Neutrophil (primary cell): Measurements from ENCODE around the gene RNU5B-1.
"Not testable (repeated sequence)": the region's sequence is repeated elsewhere in the genome, so short reads cannot be mapped to it uniquely, and the experiment has no call there.

Experiments
- H3K27ac ChIP-seq: fragments of 200-600 bp; sonication (generic); 2 replicates; pipeline ENCODE4 v1.5.1; 2016; ENCODE audit warnings: mild to moderate bottlenecking, moderate library complexity
- H3K27me3 ChIP-seq: fragments of 200-600 bp; sonication (generic); 2 replicates; pipeline ENCODE4 v1.6.0; 2016; ENCODE audit warnings: mild to moderate bottlenecking
- H3K36me3 ChIP-seq: fragments of 200-600 bp; sonication (generic); 2 replicates; pipeline ENCODE4 v1.5.1; 2017
- H3K4me1 ChIP-seq, 2 experiments: fragments of 200-600 bp in 1 of 2; sonication (generic) in 1 of 2; 1 replicate in 1 of 2; 2 replicates in 1 of 2; pipeline versions ENCODE4 v1.5.1 to v1.6.1; 2013 to 2016; ENCODE audit warnings: low read depth in 1 of 2, low read length in 1 of 2, mild to moderate bottlenecking in 1 of 2, moderate library complexity in 1 of 2; ENCODE audit not compliant: control insufficient read depth in 1 of 2, insufficient read depth in 1 of 2
- H3K4me3 ChIP-seq, 2 experiments: fragments of 200-600 bp in 1 of 2; sonication (generic) in 1 of 2; 1 replicate in 1 of 2; 2 replicates in 1 of 2; pipeline ENCODE4 v1.5.1; 2013 to 2016; ENCODE audit warnings: low read depth in 1 of 2, low read length in 1 of 2, mild to moderate bottlenecking in 1 of 2, moderate library complexity in 1 of 2
- H3K9me3 ChIP-seq: fragments of 200-600 bp; sonication (generic); 2 replicates; pipeline ENCODE4 v1.5.1; 2016
- TF ChIP-seq, protein P1 (sequence below): fragments of 200-600 bp; sonication (generic); IDR thresholded peaks from 2 replicates; pipeline ENCODE4 v1.5.1; 2016; ENCODE audit warnings: antibody characterized with exemption

RNU5B-1 gene

DNA sequence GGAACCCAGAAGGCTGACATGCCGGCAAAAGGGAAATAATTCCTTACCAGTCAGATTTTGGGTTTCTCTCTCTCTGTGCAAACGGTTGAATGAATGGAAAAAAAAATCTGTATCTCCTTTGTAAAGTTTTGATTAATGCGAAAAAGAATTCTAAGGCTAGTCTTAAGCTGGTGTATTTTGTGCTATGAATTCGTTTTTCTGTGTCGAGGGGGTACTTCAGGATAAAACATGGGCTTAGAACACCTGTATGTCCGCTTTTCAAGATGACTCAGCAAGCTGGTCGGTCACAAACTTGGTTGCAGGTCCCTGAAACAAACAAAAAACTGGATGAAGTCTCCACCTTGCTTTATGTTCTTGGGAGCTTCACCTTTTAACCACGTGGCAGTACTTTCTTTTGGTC, 44.9 kb downstream of the RNU5B-1 start:
- Histone ChIP-seq H3K36me3 (no peaks in the 10 kb centered on the region), H3K27ac (no peak overlapping the region), H3K9me3 (no peaks in the 10 kb centered on the region), H3K4me3 (no peak overlapping the region), H3K27me3 (peaks cover 87% of the 10 kb centered on the region), H3K4me1 (no peaks in the 10 kb centered on the region)
- TF ChIP-seq, protein P1, sequence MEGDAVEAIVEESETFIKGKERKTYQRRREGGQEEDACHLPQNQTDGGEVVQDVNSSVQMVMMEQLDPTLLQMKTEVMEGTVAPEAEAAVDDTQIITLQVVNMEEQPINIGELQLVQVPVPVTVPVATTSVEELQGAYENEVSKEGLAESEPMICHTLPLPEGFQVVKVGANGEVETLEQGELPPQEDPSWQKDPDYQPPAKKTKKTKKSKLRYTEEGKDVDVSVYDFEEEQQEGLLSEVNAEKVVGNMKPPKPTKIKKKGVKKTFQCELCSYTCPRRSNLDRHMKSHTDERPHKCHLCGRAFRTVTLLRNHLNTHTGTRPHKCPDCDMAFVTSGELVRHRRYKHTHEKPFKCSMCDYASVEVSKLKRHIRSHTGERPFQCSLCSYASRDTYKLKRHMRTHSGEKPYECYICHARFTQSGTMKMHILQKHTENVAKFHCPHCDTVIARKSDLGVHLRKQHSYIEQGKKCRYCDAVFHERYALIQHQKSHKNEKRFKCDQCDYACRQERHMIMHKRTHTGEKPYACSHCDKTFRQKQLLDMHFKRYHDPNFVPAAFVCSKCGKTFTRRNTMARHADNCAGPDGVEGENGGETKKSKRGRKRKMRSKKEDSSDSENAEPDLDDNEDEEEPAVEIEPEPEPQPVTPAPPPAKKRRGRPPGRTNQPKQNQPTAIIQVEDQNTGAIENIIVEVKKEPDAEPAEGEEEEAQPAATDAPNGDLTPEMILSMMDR = no peak

DNA sequence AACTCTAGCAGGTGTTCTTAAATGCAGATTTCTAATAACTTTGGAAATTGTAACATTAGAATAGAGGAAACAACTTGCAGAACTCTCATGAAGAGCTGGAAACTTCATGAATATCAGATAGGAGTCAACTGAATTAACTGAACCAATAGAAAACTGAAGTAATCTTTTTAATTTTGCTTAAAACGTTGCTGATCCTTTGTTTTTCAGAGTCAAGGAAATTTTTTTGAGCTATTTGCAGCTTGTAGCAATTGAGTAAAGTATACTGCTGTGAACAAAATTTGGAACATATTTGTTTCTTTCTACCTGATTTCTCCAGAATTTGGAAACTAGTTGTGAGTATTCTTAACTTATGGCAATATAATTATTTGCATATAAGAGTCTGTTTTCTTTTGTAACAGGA, 47.5 kb downstream of the RNU5B-1 start:
- H3K27me3 ChIP-seq = peaks cover 88% of the 10 kb centered on the region
- H3K4me1 ChIP-seq, H3K27ac ChIP-seq, H3K9me3 ChIP-seq, H3K4me3 ChIP-seq, H3K36me3 ChIP-seq: not testable (repeated sequence)
